Hematopoietic multipotent progenitor cell (in vitro differentiated cells): ENCODE data around the gene ADPRM. TPM values are rescaled to one million over a fixed set of nuclear protein-coding genes. Genes with fewer than 3 reads are reported as not detected.
"Not testable (repeated sequence)": the region's sequence is repeated elsewhere in the genome, so short reads cannot be mapped to it uniquely, and the experiment has no call there.

Source experiments
- DNase-seq, 3 donors: peaks; one replicate each; pipeline ENCODE4 v3.0.0-alpha.2; 2011 to 2015; ENCODE audit warnings: low read depth in 2 of 3, low spot score in 2 of 3
- total RNA-seq: library from RNA; depleted of rRNA; stranded (reverse); fragments of >200 nt; gene quantifications from one replicate; pipeline ENCODE4 v1.2.3, GENCODE V29; 2012

ADPRM gene, protein sequence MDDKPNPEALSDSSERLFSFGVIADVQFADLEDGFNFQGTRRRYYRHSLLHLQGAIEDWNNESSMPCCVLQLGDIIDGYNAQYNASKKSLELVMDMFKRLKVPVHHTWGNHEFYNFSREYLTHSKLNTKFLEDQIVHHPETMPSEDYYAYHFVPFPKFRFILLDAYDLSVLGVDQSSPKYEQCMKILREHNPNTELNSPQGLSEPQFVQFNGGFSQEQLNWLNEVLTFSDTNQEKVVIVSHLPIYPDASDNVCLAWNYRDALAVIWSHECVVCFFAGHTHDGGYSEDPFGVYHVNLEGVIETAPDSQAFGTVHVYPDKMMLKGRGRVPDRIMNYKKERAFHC
- 32.3 TPM for total RNA-seq

DNA sequence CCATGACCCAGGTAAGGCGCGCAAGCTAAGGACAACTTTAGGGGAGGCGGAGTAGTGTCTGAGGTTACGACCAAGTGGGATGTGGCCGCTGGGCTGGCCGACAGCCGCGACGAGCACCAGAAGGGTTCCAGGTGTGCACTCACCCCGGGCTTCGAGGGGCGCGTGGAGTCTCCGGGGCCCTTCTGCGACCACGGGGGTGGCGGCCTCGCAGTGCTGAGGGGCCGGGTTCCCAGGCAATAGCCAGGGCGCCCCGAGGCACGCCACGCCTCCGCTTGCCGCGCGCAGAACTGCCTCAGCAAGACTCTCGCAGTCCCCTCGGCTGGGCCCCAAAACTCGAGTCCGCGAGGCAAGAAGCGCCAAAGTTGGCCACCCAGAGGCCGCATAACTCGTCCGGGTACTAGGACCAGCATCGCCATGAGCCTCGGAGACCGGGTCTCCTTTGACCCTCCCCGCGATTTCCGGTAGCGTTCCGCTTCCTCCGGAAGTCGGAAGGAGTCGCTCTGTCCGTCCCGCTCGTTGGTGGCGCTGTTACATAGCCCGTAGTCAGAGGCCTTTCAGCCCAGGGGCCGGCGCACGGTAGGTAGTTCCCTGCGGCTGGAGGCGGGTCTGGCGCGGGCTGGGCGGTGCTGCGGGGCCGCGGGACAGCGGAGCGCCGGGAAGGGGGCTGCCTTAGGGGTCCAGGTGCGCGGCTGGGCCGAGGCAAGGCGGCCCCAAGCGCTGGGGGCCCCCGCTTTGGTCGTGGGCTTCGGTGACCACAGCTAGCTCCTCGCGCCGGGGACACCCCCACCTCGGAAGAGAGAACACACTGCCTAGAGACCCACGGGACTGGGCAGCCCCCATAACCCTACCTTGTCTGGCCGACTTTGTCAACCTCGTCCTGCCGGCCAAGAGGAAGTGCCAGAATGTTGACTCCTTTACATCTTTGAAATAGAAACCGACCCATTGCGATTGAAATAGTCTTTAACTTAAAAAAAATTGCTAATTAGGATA lies at the start of gene ADPRM, which contains the start of gene SCO1:
ADPRM (plus strand) TSS at position 503 of the 990 bp plus-strand sequence. CDS start 7,333 bp downstream, outside the sequence.
SCO1 (minus strand) TSS at position 442 of the 990 bp plus-strand sequence; CDS start at position 416, 26 bp downstream.
- peak; percentile 76 to 96 (median 94) for DNase-seq

DNA sequence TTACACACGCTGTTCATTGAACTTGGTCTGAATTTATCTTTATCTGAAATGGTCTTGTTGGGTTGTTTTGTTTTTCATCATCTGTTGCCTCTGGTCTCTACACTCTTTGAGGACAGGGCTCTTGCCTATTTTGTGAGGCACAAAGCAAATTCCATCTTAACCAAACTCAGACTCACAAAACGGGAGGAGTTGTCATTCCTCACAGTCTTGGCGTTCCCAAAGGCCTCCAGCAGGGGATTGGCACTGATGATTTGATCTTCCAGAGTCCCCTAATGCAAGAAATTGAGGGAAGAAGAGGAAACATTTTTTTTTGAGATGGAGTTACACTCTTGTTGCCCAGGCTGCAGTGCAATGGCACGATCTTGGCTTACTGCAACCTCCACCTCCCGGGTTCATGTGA lies 49.0 kb upstream of the ADPRM start:
- no peak for DNase-seq

- no peak for DNase-seq
These were observed 48.4 kb upstream of the ADPRM start for GRCh38 chr17:10648956-10649355.

DNA sequence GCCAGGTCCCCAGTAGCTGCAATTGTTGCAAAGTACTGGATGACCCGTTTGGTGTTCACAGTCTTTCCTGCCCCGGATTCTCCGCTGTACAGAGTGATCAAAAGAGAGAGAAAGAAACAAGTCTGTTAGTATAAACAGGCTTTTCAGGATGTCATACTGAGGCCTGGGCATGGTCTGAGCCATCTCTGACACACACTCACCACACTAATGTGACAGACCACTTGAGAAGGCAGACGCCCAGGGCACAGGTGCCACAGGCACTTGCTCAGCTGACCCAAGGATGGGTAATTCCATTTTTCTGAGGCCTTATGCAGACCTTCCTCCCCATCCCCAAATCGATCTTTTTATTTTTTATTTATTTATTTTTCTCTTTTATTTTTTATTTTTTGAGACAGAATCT lies 47.8 kb upstream of the ADPRM start:
- DNase-seq = no peak

GRCh38 chr17:10651927-10652326 lies 45.5 kb upstream of the ADPRM start:
- DNase-seq = no peak

GRCh38 chr17:10652984-10653659 lies 44.3 kb upstream of the ADPRM start:
- peak in 2 of 3 donors; percentile 76 to 91 for DNase-seq

- no peak for DNase-seq
These were observed 43.4 kb upstream of the ADPRM start for GRCh38 chr17:10653987-10654386.

- DNase-seq = no peak
These were observed 40.2 kb upstream of the ADPRM start, which contains the start of gene MYH3 for GRCh38 chr17:10657148-10657547. TSS of gene MYH3 (minus strand) at chr17:10657309. CDS start at chr17:10655064, 2,245 bp downstream.

DNA sequence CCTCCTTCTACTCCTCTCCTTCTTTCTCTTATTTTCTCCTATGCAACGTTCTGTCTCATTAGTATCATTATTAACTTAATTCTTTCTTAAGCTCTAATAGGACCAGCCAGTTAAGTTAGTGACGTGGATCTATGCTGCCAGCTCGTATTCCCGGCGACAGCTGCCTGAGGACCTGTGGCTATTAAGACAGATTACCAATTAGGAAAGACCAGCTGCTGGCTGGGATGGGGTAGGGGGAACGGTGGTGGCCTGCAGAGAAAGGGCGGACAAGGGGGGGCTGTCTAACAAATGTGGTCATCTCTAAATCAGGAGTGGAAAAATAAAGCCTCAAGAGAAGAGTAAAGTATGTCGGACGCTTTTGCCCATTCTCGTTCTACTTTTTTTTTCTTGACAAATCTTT lies 39.5 kb upstream of the ADPRM start:
- DNase-seq = no peak

DNA sequence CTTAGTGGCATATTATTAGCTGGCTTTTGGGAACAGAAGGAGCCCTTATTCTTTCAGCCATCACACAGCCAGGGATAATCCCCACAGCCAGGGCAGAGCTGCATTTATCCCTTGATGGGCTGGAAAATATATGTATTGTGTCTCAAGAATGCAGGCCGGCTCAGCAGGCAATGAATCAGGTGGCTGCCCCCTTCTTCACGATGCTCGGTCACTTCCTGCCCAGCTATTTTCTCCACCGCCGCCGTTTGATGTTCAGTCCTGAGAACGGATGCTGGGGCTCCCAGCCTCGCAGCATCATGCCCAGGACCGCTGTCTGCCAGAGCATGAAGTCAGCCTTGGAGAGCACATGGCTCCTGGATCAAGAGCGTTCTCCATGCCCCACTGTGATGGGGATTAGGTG lies 36.0 kb upstream of the ADPRM start:
- no peak for DNase-seq

DNA sequence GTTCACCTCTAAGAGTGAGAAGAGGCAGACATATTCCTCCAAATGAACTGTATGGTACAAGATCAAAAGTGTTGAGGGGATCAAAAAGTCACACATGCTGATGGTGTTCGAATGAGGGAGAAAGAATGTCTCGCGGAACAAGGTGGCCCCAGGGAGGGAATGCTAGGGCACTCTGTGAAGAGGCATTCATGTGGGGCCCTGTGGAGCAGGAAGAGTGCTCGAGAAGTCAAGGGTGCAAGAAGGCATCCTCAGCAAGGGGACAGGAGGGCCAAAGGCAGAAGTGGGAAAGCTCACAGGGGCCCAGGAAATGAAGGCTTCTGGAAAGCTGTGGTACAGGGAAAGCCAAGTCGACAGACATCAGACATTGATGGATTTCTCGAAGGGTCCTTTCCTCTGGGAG lies 34.2 kb upstream of the ADPRM start:
- DNase-seq = no peak

GRCh38 chr17:10664571-10664970 lies 32.8 kb upstream of the ADPRM start:
- DNase-seq = no peak

DNA sequence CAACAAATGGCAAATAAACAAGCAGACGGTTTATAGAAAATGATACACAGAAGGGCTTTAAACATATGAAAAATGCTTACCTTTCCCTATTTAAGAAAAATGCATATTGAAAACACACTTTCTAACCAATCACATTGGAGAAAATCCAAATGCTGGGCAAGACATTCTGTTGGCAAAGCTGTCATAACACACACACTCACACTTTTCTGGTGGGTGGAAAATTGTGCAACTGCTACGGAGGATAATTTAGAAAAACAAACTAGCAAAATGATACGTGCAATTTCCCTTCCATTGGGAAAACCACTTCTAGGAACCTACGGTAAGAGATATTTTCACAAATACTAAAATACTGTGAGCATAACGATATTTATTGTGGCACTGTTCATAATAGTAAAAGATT lies 30.5 kb upstream of the ADPRM start:
- no peak for DNase-seq

DNA sequence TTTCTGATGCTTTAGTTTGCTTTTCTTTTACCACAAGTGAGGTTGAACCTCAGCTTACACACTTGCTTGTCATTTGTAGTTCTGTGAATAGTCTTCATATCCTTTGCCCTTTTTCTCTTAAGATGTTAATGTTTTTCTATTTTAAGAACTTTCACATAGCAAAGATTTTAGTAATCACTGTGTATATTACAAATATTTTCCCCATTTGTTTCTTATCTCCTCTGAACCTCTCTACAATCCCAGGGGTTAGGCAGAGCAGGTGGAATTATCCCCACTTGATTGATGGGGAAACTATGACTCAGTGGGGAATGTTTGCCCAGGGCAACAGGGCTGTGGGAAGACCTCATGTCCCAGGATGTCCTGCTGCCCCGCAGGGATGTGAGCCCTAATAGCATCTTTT lies 28.6 kb upstream of the ADPRM start:
- DNase-seq = no peak

- no peak for DNase-seq
These were observed 24.1 kb upstream of the ADPRM start for GRCh38 chr17:10673312-10673711.

GRCh38 chr17:10674704-10675103 lies 22.7 kb upstream of the ADPRM start:
- DNase-seq = no peak

DNA sequence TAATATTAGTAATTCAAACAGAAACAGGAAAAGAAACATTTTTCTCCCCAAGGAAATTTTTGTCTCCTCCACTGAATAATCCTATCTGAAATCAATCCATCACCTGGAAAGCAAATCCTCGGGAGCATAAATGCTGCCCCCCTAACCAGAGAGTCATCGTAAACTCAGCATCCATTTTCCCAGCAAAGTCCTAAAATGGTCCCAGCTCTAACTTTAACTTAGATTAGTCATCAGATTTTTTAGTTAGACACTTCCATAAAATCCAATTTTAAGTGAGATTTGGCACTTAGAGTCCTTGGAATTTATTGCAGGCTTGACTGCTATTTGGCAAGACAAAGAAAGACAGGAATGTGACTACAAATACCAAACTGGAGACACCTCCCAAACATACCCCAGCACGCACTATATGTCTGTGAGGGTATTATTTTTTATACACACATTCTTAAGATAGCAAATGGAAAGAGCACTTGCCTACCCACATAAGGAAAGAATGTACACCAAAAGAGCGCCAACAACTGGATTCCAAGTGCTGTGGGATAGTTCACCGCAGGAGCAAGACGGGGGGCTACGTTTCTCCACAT lies 15.4 kb upstream of the ADPRM start:
- DNase-seq = no peak

- peak in 2 of 3 donors; percentile 42 to 71 for DNase-seq
These were observed 13.5 kb upstream of the ADPRM start for GRCh38 chr17:10683853-10684252.

DNA sequence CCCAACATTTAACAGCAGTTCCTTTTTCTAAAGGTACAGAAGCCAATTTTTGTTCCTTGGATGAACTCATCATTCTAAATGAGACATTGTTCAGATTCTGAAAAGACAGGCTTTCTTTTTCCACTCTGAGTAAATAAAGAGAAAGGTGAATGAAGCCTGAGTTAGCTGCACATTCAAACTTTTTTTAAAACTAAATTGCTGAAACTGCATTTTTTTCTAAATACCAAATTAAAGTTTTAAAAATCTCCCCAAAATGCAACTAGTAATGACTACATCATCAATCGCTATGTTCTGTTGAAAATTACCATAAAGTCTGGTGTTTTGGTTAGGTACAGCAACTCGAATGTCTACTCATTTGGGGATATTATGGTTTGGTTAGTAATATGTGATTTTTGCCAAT lies 9.9 kb upstream of the ADPRM start:
- DNase-seq = no peak

- not testable (repeated sequence) for DNase-seq
These were observed 1.5 kb upstream of the ADPRM start for GRCh38 chr17:10695875-10696407.
